Body of pancreas (tissue), 4 donors: ENCODE data around the gene NGEF. TPM values are rescaled to one million over a fixed set of nuclear protein-coding genes. Genes with fewer than 3 reads are reported as not detected.

Source experiments
- ATAC-seq: fragments of 150-250 bp; one replicate; pipeline ENCODE4 v1.9.1; 2016
- DNase-seq, 4 donors: peaks; one replicate each; pipeline ENCODE4 v3.0.0-alpha.2; 2019
- H3K27ac ChIP-seq, 4 donors: fragments of 200-600 bp; sonication (generic); 1 replicate in 3 of 4; 2 replicates in 1 of 4; pipeline versions ENCODE4 v1.5.1 to v1.6.1; 2016 to 2019; ENCODE audit warnings: mild to moderate bottlenecking in 1 of 4, mixed read lengths in 1 of 4, moderate library complexity in 1 of 4
- H3K27me3 ChIP-seq, 2 donors: fragments of 200-600 bp; sonication (generic); one replicate each; pipeline ENCODE4 v1.6.0; 2016; ENCODE audit warnings: mild to moderate bottlenecking in 1 of 2
- H3K36me3 ChIP-seq, 2 donors: fragments of 200-600 bp; sonication (generic); replicated peaks in 1 of 2; 2 replicates each; pipeline ENCODE4 v1.5.1; 2016; ENCODE audit warnings: low read depth in 2 of 2; ENCODE audit not compliant: insufficient read depth in 1 of 2
- H3K4me1 ChIP-seq: fragments of 200-600 bp; sonication (generic); one replicate; pipeline ENCODE4 v1.6.0; 2016
- H3K4me3 ChIP-seq, 2 donors: fragments of 200-600 bp; sonication (generic); 1 replicate in 1 of 2; 2 replicates in 1 of 2; pipeline ENCODE4 v1.5.1; 2016 to 2019
- H3K9me3 ChIP-seq, 3 donors: fragments of 200-600 bp; sonication (generic); 1 replicate in 2 of 3; 2 replicates in 1 of 3; pipeline ENCODE4 v1.5.1; 2016
- CTCF ChIP-seq, 7 experiments: fragments of 450-650 bp in 4 of 7; fragments of 200-600 bp in 3 of 7; sonication (generic) in 3 of 7; IDR thresholded peaks; one replicate each; pipeline ENCODE4 v1.5.1; 2016 to 2019; ENCODE audit warnings: antibody characterized with exemption in 7 of 7
- POLR2A ChIP-seq, 3 donors: fragments of 450-650 bp; IDR thresholded peaks; one replicate each; pipeline ENCODE4 v1.6.1; 2016; ENCODE audit warnings: antibody characterized with exemption in 3 of 3, mild to moderate bottlenecking in 2 of 3
- WGBS, 2 donors: methylation state at CpG; one replicate each; pipeline ENCODE4 v1.1.5; 2017; 5-methylcytosine and 5-hydroxymethylcytosine counted together
- intact Hi-C: fragments of 100-400 bp; cut with DNase I; formaldehyde crosslinking; loops from one replicate; pipeline ENCODE4 v1.15.1; 2023
- total RNA-seq, 2 donors: library from RNA; depleted of rRNA; stranded (reverse); fragments of >200 nt; gene quantifications; one replicate each; pipeline ENCODE4 v1.1.0, GENCODE V29; 2016

Gene NGEF
- total RNA-seq, 2 donors from 2014 or later, result 4.9 to 7.0 TPM

DNA sequence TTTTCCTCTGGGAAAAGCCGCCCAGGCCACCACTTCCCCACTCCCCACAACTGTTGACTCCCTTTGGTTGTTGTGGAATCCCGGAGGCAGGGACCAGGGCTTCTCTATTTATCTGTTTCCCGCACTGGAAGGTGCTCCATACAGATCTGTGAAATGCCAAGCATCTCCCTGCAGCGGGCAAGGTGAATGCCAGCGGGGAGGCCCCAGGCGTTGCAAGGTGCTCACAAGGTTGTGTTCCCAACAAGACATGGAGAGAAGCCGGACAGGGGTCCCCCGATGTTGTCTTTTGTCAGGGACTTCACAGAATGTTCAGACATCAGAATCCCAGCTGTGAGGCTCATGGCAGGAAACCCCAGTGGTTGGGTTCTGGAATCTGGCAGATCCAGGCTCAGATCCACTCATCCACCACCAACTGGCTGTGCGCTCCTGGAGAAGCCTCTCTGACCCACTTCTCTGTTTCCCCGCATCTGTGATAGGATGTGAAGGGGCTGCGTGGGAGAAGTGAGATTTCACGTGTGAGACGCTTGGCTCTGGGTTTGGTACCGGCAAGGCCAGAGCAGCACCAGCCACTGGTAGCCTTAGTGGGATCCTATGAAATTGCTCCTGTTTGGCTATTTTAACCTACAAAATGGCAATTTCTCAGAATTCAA, 10.8 kb upstream of the NGEF start:
- 78 to 81% methylated on average over 13 to 14 of the region's 14 CpGs for WGBS, 2 donors

DNA sequence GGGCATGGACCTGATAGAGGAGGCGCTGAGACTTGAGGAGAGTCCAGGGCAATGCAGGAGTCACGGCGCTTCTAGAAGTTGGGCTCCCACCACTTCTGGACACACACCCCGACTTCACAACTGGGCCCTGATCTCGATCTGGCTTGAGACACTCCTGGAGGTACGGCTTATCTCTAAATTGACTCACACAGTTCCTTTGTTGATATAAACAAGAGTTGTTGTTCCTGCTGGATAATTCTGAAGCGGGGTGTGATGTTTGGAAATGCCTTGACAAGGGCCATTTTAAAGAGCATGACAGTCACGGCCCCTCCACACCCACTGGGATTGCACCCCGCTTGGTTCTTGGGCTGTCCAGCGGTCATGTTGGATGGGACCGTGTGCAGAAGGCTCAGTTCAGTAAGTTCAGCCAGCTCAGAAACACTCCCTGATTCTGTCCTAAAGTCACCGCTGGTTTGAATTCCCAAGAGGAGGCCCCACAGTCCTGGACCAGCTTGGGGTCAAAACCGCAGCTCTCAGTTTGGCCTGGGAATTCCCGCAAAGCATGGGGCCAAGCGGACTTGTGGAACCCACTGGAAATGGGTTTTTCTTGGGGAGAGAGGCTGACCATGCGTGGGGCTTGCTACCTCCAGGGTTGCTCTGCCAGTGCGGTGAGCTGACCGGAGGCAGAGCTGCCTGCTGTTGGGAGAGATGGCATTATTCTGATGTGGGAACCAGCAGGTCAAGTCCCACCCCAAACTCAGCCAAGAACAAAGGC, 10.1 kb upstream of the NGEF start:
- H3K36me3 ChIP-seq, result no peaks in the 10 kb centered on the region
- WGBS, 2 donors, result 89% methylated on average over 11 to 18 of the region's 18 CpGs
- no peak overlapping the region for H3K27ac ChIP-seq
- DNase-seq (no peak), ATAC-seq (no peak)
- H3K27me3 ChIP-seq, result no peaks in the 10 kb centered on the region
- no peaks in the 10 kb centered on the region for H3K9me3 ChIP-seq
- H3K4me3 ChIP-seq, result no peak overlapping the region
- intact Hi-C loops, result no loop called here
- TF ChIP-seq POLR2A (IDR thresholded peaks at IDR 0.05), result no peak
- no peak for TF ChIP-seq CTCF (IDR thresholded peaks at IDR 0.05)
- H3K4me1 ChIP-seq, result no peaks in the 10 kb centered on the region

More for the DNA sequence above, 10.8 kb upstream of the NGEF start:
- DNase-seq (no peak), ATAC-seq (no peak)
- TF ChIP-seq CTCF (IDR thresholded peaks at IDR 0.05) (no peak), POLR2A (IDR thresholded peaks at IDR 0.05) (no peak)
- H3K4me3 ChIP-seq, result no peak overlapping the region
- intact Hi-C loops, result no loop called here
- H3K27me3 ChIP-seq, result no peaks in the 10 kb centered on the region
- H3K9me3 ChIP-seq, result no peaks in the 10 kb centered on the region
- H3K36me3 ChIP-seq, result no peaks in the 10 kb centered on the region
- H3K4me1 ChIP-seq, result no peaks in the 10 kb centered on the region
- no peak overlapping the region for H3K27ac ChIP-seq

- Histone ChIP-seq H3K4me1 (no peaks in the 10 kb centered on the region), H3K27me3 (no peaks in the 10 kb centered on the region), H3K4me3 (no peak overlapping the region), H3K36me3 (no peaks in the 10 kb centered on the region), H3K9me3 (no peaks in the 10 kb centered on the region), H3K27ac (no peak overlapping the region)
- no peak for ATAC-seq
- TF ChIP-seq CTCF (IDR thresholded peaks at IDR 0.05), result no peak
- no peak for TF ChIP-seq POLR2A (IDR thresholded peaks at IDR 0.05)
- intact Hi-C loops, result no loop called here
- no peak for DNase-seq
- WGBS, 2 donors, result 78 to 80% methylated on average over 6 to 7 of the region's 8 CpGs
Observed at GRCh38 chr2:233022561-233022960, 9.5 kb upstream of the NGEF start.

DNA sequence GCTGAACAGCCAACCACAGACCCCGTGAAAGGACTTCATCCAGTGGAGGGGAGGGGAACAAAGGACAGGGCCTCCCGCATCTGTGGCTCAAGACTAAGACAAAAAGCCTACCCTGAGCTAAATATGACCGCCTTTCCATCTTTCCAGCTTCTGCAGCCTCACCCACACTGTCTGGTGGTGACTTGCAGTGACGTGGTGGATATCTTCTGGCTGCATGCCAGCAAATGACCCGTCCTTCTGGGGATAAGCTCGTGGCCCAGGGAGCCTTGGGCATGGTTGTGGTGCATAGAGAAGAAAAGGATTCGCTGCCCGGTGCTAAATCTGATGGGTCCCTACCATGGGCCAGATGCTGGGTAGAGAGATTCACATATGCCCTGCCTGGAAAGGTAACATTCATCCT, 8.7 kb upstream of the NGEF start:
- H3K9me3 ChIP-seq, result no peaks in the 10 kb centered on the region
- H3K36me3 ChIP-seq, result no peaks in the 10 kb centered on the region
- no peak for ATAC-seq
- H3K4me3 ChIP-seq, result no peak overlapping the region
- H3K27ac ChIP-seq, result no peak overlapping the region
- no peak for DNase-seq
- H3K27me3 ChIP-seq, result no peaks in the 10 kb centered on the region
- no peaks in the 10 kb centered on the region for H3K4me1 ChIP-seq
- intact Hi-C loops, result no loop called here
- TF ChIP-seq CTCF (IDR thresholded peaks at IDR 0.05) (no peak), POLR2A (IDR thresholded peaks at IDR 0.05) (no peak)
- 66 to 67% methylated on average over 8 of the region's 8 CpGs for WGBS, 2 donors
